Astrocyte of the spinal cord (primary cell): ENCODE data around the gene TMEM52.
A peak's percentile ranks its signal among the peaks of the same experiment; 100 is the strongest.

ENCODE experiments used
- DNase-seq: peaks from one replicate; pipeline ENCODE4 v3.0.0; 2011; ENCODE audit warnings: low read depth, low spot score
- H3K4me3 ChIP-seq: 2 replicates; pipeline ENCODE4 v1.5.1; 2011; ENCODE audit warnings: low read depth, mild to moderate bottlenecking, low read length, moderate library complexity
- CTCF ChIP-seq: IDR thresholded peaks from 2 replicates; pipeline ENCODE4 v1.5.1; 2012; ENCODE audit warnings: low read depth, mild to moderate bottlenecking, low read length, inconsistent platforms
- in situ Hi-C: cut with HindIII; loops from 2 replicates; pipeline ENCODE4 v1.10.0; 2017; ENCODE audit warnings: low sequenced_read_pairs

Gene TMEM52

GRCh38 chr1:1910651-1911331, 8.3 kb downstream of the TMEM52 start:
- DNase-seq = no peak
- no peak for TF ChIP-seq CTCF
- in situ Hi-C loops = no loop called here
- no peak overlapping the region for H3K4me3 ChIP-seq

- H3K4me3 ChIP-seq = peak overlapping the region; percentile 47
Measured at GRCh38 chr1:1910033-1910465, 9.0 kb downstream of the TMEM52 start.

GRCh38 chr1:1908506-1908791, 10.6 kb downstream of the TMEM52 start:
- no peak for TF ChIP-seq CTCF
- in situ Hi-C loops = no loop called here
- no peak for DNase-seq
- peak overlapping the region; percentile 53 for H3K4me3 ChIP-seq

More at GRCh38 chr1:1910033-1910465, 9.0 kb downstream of the TMEM52 start:
- no peak for TF ChIP-seq CTCF
- in situ Hi-C loops = no loop called here
- DNase-seq = no peak

DNA sequence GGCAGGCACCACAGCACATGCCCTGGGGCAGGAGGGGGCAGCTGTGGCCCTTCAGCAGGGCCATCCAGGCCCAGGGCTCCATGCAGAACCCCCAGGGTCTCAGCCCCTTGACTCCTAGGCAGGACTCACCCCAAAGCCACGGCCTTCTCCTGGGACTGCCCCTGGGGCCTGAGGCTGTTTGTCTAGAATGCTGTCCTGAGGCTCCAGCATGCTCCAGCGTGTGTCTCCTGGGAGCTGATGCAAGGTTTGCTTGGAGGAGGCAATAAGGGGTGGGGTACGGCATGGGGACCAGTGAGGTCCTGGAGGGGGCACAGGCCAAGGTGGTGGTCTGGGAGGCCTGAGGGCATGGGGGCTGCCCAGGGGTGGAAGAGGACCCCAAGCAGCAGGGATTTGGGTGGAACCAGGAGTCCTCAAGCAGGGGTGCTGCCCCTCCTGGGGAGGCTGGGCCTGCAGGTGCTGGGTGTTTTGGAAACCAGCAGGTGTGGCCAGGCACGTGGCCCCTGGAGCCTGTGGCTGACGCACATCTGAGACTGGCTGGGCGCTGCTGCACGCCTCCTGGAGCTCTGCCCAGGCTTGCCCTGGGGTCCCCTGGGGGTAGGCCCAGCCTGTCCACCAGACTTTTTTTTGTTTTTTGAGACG, 11.9 kb downstream of the TMEM52 start:
- H3K4me3 ChIP-seq = no peak overlapping the region
- in situ Hi-C loops = no loop called here

GRCh38 chr1:1906185-1907097, 12.6 kb downstream of the TMEM52 start:
- peak; percentile 94 for TF ChIP-seq CTCF
- H3K4me3 ChIP-seq = no peak overlapping the region
- peak; percentile 70 for DNase-seq
- in situ Hi-C loops = no loop called here

More for the DNA sequence above, 11.9 kb downstream of the TMEM52 start:
- TF ChIP-seq CTCF = no peak
- DNase-seq = no peak

GRCh38 chr1:1903224-1903623, 15.9 kb downstream of the TMEM52 start:
- no peak for TF ChIP-seq CTCF
- in situ Hi-C loops = no loop called here
- DNase-seq = no peak
- H3K4me3 ChIP-seq = no peak overlapping the region
